GM15510 (cell line): ENCODE data around the gene MCF2L2.

ENCODE experiments used
- POLR2A ChIP-seq: IDR thresholded peaks from 3 replicates; pipeline ENCODE4 v1.6.1; 2011; ENCODE audit warnings: borderline replicate concordance; ENCODE audit not compliant: insufficient read length; ENCODE audit errors: extremely low read depth

The MCF2L2 gene

DNA sequence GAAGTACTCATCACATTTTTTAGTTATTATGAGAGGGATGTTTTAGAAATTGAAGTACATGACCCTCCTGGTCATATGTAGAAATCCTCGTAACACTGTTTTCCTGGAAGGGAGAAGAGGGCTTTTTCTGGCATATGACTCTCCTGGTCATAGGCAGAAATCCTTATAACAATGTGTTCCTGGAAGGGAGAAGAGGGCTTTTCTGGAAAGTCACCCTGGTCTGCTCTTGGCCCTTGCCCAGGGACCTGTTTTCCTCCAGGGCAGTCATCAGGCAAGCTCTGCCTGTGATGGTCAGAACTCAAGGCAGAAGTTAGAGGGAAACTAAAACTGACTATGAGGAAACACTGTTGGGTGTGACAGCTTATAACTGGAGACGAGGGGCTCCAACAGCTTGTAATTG, 293.6 kb downstream of the MCF2L2 start:
- TF ChIP-seq POLR2A: no peak

DNA sequence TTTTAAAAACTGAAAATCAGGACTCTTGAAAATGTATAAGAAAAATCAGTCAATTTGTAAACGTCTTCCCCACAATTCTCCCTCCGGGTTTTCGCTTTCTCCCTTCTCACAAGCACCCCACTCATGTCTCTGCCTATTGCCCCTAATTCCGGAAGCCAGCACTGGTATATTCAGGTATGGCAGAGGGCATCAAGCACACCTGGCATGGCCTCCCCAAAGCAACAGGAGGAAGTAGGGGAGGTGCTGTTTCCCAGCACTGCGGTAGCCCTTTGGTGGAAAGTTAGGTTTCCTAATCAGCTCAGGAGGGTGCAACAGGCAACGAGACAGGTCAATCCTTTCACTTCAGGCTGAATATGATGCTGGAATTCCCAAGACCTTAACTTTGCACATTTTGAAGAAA, 296.0 kb downstream of the MCF2L2 start:
- no peak for TF ChIP-seq POLR2A

DNA sequence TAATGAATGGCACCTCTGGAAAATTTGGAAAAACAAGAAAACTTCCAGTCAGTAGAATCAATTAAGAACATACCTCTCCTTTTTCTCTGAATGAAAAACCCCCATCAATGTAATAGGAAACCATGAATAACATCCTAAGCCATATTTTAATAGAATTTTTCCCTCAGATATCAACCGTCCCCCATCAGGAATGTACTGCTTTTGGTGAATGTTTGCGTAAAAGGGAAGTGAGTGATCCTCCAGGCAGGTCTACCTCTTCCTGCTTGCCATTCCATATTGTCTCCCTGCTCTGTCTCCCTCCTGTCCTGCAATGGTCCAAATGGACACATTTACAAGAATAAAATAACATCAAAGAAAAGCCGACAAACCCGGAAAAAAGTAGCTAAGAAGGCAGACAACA, 296.7 kb downstream of the MCF2L2 start:
- no peak for TF ChIP-seq POLR2A

DNA sequence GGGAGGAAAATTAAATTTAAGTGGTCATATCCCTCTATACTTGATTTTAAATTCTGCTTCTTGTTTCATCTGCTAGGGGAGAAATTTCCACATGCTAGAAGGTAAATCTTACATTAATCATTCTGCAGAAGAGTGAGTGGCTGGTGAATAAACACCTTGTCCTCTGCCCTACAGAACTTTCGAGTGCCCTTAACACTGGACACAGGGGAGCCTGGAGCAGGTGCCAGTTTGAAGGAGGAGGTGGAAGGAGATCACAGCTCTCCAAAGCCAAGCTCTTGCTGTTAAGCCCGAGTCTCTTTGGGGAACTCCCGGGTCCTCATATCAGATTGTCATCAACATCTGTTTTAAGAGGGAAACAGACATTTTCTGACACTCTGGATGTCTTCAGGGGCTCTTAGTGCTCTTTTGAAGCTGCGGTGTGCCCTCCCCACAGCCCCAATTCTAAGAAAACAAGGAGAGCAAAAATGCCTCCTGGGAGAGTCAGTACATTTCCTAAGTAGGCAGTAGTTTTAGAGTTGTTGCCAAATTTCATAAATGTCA, 297.2 kb downstream of the MCF2L2 start:
- no peak for TF ChIP-seq POLR2A

DNA sequence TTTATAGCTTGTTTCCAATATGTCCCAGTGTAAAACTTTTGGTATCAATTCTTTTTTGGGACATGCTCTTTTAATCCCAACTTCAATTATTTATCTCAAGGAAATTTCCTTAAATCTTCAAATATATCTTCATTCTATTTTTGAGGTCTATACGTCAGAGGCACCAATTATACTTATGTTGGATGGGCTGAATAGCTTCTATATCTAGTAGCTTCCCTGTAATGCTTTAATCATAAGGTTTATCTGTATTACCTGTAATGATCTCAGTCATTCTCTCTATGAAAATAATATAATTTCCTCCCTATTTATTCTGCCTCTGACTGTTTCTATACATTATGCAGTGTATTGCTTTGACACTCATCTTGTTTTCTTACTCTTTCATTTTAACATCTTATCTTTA, 299.2 kb downstream of the MCF2L2 start:
- no peak for TF ChIP-seq POLR2A

DNA sequence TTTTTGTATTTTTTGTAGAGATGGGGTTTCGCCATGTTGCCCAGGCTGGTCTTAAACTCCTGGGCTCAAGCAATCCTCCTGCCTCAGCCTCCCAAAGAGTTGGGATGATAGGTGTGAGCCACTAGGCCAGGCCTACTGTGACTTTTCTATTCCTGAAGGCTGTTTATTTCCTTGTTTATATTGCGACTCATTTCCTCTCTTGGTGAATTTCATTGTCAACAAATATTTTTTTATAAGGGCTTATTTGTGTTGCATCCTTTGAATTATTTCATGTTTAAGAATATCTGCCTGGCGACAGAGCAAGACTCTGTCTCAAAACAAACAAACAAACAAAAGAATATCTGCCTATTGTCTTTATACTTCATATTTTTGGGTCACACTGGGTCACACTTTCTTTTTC, 299.7 kb downstream of the MCF2L2 start:
- no peak for TF ChIP-seq POLR2A
